GM21423 (cell line): ENCODE results near the gene EBPL.
"Not testable (repeated sequence)": the region's sequence is repeated elsewhere in the genome, so short reads cannot be mapped to it uniquely, and the experiment has no call there.

ENCODE experiments used
- ATAC-seq: cut with Tn5 transposase; IDR thresholded peaks from one replicate; pipeline ENCODE4 v1.9.1; 2021; ENCODE audit warnings: mild to moderate bottlenecking, moderate library complexity; ENCODE audit not compliant: unreplicated experiment

EBPL gene

DNA sequence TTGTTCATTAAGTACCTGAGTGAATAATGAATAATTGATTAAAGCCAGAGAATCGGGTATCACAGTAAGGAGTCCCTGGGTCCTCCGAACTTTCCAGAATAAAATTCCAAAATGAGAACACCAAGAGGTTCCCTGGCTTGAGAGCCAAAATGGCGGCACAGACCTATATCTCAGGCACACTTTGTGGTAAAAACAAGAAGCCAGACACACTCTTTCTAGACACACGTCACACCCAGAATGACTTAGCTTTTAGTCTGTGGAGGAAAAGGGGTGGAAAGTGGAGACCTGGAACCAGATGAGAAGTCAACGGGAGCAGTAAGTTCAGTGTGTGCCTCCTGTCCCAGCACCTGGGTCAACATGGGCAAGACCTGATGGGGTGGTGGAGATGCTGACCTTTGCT lies 54.6 kb downstream of the EBPL start:
- ATAC-seq, result no peak

DNA sequence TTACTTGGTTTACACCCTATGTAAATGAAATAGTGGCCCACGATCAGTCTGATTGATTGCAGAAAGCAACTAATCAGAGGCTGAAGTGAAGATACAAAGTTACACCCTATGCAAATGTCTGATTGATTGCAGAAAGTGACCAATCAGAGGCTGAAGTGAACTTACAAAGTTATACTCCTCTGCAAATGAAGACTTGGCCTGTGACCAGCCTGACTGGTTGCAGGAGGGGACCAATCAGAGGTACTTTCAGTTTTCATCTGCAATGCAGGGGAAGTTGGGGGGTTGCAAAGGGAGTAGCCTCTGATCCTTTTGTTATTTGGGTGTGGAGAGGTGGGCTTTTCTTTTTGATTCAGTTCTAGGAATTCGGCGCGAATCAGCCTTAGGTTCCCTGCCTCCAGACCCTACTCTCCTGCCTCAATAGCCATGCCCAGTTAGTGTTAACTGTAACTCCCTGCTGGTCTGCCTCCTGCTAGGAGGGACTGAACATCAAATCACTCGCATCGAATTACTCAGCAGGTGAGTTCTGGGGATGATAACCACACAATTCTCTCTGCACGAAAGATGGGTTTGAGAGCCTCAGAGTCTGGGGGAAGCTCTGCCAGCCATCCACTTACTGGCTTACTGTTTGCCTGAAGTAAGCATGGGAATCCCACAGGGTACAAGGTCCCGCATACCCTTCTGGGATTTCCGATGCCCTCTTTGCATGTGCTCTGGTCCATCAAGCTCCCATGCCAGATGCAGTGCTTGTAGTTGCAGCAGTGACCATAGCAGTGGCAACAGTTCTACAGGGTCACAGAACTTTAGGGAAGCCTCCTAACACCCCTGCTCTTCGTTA lies 55.5 kb downstream of the EBPL start:
- ATAC-seq, result peak; percentile 74

DNA sequence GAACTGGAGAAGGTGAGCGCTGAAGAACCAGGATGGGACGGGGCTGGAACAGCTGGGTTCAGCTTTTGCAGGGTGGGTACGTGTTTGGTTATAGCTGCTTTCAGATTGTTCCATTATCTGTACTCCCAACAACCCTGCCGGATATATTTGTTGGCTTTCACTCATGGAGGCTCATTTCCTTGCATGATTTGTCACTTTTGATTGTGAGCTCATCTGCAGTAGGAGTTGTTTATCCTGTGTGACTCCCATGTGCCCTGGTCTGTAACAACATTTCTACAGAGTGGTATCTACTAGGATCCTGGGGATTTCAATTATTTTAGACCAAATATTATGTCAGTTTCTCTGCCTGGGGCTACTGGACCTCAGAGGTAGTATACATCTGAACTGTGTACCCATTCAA lies 57.6 kb downstream of the EBPL start:
- ATAC-seq, result no peak

DNA sequence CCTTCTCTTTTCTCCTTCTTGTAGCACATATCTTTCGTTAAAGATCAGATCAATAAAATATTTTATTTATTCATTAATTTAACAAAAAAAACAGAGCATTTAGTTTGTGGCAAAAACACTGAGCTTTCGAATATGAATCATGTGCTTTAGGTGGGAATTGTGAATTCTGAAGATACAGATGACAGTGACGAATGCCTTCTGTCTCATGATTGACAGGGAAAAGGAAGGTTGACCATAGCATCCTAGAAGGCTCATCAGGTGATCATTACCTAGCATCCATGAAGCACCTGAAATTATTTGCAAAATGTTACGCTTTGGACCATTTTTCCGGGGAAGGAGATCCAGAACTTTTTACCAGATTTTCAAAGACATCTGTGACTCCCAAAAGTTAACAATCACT lies 59.1 kb downstream of the EBPL start:
- no peak for ATAC-seq

DNA sequence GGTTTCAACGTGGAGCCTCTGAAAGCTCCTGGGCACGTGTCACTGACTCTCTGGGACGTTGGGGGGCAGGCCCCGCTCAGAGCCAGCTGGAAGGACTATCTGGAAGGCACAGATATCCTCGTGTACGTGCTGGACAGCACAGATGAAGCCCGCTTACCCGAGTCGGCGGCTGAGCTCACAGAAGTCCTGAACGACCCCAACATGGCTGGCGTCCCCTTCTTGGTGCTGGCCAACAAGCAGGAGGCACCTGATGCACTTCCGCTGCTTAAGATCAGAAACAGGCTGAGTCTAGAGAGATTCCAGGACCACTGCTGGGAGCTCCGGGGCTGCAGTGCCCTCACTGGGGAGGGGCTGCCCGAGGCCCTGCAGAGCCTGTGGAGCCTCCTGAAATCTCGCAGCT lies 60.7 kb downstream of the EBPL start:
- no peak for ATAC-seq

DNA sequence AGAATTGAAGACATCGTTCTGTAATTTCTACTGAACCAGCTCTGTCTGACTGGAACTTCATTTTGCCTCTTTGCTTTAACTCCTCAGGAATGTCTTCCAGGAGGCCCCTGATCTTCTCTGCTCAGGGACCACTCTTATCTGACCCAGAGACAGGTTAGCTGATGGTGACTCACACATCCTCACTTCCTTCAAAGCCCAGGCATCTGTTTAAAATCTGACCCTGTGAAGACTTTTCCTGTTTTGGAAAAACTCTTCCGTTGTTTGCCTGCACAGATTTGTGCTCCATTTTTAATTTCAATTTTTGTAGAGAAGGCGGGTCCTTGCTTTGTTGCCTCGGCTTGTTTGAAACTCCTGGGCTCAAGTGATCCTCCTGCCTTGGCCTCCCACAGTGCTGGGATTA lies 61.3 kb downstream of the EBPL start:
- no peak for ATAC-seq

GRCh38 chr13:49629196-49629938 lies 61.9 kb downstream of the EBPL start:
- no peak for ATAC-seq

GRCh38 chr13:49627831-49628652 lies 63.2 kb downstream of the EBPL start, which contains the start of gene ARL11:
Gene ARL11 (plus strand): TSS chr13:49628507. CDS start chr13:49630448, 1,941 bp downstream.
- ATAC-seq, result peak; percentile 94

GRCh38 chr13:49625392-49626079 lies 65.8 kb downstream of the EBPL start:
- no peak for ATAC-seq

- ATAC-seq, result no peak
Observed at GRCh38 chr13:49624229-49624628, 67.1 kb downstream of the EBPL start.

DNA sequence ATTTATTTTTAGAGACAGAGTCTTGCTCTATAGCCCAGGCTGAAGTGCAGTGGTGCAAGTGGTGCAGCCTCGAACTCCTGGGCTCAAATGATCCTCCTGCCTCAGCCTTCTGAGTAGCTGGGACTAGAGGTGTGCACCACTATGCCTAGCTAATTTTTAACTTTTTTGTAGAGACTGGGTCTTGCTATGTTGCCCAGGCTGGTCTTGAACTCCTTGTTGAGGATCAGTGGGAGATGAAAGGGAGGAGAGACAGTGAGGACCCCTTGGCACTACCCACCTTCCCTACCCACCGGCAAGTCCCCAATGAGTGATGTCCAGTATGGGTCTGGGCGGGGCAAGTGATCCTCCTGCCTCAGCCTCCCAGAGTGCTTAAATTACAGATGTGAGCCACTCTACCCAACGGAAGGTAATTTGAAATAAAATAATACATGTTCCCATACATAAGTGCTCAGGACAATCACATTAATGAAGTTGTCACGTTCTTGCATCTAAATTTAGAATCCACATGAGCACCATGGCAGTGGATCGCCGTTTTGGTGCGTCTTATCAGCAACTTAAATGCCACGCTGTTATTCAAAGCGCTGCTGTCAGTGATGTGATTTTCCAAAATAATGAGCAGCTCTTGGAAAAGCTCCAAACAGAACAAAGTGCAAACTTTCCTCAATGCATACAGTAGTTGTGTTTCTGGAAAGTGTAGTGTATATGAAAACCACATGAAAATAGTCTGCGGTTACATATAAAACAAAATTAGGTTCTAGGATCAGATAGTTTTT lies 68.9 kb downstream of the EBPL start:
- ATAC-seq, result no peak

- peak; percentile 83 for ATAC-seq
Observed at GRCh38 chr13:49620170-49620621, 71.1 kb downstream of the EBPL start.

DNA sequence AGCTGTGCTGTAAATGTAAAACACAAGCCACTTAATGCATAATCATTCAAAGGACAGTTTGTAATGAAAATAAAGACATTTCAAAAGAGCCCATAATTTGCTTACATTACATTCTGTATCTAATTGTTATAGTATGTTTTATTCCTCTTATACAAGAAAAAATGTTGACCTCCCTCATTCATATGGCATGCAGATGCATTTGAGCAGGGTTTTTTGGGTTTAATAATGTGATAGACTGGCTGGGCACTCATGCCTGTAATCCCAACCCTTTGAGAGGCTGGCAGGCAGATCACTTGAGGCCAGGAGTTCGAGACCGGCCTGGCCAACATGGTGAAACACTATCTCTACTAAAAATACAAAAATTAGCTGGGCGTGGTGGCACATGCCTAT lies 74.6 kb downstream of the EBPL start:
- no peak for ATAC-seq

- no peak for ATAC-seq
Observed at GRCh38 chr13:49615836-49616675, 75.2 kb downstream of the EBPL start.

DNA sequence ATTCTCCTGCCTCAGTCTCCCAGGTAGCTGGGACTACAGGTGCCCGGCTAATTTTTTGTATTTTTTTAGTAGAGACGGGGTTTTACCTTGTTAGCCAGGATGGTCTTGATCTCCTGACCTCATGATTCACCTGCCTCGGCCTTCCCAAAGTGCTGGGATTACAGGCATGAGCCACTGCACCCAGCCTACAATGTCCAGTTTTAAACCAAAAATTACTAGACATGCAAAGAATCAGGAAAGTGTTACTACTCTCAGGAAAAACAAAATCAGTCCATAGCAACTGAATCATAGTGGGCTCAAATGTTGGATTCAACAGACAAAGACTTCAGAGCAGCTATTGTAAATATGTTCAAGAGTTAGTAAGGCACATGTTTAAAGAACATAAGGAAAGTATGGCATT lies 79.2 kb downstream of the EBPL start:
- not testable (repeated sequence) for ATAC-seq
